Stimulated activated CD4-positive, alpha-beta T cell treated with anti-CD3 and anti-CD28 coated beads, Interleukin-4, amount 100 ng/mL, for 24 hours (primary cell): ENCODE results near the gene MZB1.

ENCODE experiments used
- DNase-seq: peaks from one replicate; pipeline ENCODE4 v3.0.0-alpha.2; 2020

MZB1 gene, protein sequence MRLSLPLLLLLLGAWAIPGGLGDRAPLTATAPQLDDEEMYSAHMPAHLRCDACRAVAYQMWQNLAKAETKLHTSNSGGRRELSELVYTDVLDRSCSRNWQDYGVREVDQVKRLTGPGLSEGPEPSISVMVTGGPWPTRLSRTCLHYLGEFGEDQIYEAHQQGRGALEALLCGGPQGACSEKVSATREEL

DNA sequence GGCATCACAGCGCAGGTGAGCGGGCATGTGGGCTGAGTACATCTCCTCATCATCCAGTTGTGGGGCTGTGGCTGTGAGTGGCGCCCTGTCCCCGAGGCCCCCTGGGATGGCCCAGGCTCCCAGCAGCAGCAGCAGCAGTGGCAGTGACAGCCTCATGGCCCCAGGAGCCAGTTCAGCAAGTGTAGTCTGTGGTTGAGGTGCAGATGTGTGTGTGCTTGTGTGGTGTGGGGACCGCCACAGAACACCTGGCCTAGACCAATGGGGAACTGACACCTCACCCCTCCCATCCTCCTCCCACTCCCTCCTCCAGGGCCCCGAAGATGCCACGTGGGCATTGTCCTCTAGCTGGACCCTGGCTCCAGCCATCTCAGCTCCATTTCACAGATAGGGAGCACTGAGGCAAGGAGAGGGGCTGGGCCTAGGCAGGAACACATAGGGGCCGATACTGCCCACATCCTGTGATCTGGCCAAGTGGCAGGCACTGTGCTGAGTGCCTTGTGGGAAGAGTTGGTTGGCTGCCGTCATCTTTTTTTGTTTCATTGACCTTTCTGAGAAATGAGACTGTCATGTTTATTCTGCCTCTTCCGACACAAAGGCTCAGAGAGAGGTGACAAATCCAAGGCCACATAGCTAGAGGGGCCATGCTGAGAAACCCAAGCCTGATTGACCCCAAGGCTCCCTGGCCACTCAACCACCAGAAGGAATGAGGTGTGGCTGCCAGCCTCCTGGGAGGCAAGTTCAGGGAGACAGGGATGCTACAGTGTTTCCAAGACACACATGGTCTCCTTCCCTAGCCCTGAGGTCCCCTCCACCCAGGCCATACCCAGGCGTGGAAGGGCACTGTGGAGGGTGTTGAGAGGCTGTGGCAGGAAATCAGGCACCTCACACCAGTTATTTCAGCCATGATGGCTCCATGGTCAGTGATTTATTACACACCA, at the start of gene MZB1:
MZB1 (minus strand) TSS at position 213 of the 938 bp plus-strand sequence; CDS start at position 156, 57 bp downstream.
- peak; percentile 54 for DNase-seq

DNA sequence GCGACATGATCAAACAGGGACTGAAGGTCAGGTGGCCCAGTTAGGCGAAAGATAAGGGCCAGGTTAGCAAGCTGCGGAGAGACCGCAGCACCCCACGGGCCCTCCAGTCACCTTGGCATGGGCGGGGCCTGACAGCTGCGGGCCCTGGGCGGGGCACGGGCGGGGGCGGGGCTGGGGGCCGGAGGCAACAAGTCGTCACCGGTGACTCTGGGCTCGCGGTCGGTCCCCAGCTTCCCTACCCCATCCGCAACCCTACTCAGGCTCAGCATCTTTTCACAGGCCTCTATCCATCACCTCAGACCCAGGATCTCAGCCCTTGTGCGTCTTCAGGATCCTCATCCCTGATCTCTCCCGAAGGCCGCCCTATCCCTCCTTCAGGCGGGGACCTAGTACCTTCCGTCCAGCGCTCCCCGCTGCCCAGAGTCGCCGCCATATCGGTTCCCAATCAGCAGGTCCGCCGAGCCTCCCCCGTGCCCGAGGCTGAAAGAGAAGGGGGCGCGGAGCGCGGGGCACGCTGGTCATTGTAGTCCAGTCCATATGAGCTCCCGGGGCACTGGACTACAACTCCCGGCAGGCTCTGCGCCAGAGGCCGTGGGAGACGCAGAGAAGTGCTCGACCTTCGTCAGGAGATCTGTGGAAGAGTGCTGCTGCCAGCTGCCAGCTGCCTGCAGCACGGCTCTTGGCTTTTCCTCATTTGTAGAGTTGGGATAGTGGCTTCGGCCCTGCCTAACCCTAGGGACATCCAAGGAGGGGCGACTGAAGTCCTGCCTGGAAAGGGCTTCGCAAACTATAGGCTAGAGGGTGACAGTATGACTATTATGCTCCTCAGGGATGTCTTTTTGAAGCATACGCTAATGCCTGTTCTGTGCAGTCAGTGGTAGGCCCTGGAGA, 49.5 kb upstream of the MZB1 start, which contains the start of gene DNAJC18:
DNAJC18 (minus strand) TSS at position 513 of the 891 bp plus-strand sequence; CDS start at position 433, 80 bp downstream.
- DNase-seq = peak; percentile 92

DNA sequence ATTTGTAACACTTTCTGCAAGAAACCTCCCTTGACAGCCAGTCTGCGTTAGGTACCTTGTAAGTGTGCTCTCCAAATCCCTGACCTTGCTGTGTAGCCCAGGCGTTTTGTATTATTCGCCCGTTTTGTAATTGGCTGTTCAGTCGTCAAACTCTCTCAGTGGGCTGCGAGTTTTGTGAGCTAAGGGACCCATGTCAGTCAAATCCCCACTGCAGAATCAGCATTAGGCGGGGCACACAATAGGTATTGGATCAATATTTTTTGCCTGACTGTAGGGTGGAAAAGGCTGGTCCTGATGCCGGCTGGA, 48.9 kb upstream of the MZB1 start:
- DNase-seq = no peak

DNA sequence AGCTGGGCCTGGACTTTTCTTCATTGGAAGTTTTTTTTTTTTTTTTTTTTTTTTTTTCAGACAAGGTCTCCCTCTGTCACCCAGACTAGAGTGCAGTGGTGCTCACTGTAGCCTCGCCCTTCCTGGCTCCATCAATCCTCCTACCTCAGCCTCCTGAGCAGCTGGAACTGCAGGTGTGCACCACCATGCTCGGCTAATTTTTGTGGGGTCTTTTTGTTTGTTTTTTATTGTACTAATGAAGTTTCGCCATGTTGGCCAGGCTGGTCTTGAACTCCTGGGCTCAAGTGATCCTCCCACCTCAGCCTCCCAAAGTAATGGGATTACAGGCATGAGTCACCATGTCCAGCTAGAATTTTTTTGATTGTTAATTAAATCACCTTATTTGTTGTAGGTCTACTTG, 46.0 kb upstream of the MZB1 start:
- no peak for DNase-seq

DNA sequence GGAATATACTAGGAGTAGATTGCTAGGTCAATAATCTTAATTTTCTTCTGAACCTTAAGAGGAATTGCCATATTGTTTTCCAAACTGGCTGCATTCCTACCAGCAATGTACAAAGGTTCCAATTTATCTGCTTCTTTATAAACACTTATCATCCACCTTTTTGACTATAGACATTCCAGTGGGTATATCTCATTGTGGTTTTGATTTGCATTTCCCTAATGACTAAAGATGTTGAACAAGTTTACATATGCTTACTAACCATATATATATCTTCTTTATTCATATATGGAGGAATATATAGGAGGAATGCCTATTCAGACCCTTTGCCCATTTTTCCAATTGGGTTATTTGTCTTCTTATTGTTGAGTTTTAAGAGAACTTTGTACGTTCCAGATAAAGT, 42.0 kb upstream of the MZB1 start:
- no peak for DNase-seq

DNA sequence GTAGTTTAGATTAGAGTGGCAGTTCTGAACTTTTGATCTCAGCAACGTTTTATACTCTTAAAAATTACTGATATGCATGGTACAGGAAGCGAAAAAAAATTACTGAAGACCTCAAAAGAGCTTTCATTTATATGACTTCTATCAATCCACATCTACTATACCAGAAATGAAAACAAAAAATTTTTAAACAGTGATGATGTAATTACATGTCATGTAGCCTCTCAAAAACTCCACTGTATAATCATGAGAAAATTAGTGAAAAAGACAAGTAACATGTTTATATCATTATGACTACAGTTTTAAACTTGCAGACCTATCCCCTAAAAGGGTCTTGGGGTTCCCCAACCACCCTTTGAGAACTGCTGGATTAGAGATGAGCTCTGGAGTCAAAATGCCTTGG, 40.3 kb upstream of the MZB1 start:
- DNase-seq = no peak

DNA sequence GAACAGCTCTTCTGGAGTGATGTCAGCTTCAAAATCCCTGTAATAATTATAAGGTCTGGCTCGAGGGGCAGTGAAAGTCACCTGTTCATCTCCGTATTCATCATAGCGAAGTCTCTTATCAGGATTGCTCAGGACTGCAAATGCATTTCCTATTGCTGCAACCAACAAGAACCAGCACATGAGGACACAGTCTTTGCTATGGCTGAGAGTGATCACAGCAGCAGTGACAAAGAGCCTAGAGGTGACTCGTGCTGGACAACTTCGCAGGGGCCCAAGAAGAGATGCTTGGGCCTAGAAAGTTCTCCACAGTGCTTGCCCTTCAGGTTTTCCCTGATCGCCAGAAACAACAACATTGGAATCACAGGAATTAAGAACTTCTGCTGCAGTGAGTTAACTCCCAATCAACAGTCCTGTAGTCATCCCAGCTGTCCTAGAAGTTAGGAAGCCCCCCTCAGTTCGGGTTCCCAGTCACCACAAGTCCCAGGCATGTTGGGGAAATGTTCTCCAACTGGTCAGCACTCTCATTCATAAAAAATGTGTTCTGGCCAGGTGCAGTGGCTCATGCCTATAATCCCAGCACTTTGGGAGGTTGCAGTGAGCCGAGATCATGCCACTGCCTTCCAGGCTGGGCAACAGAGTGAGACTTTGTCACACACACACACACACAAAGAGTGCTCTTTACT, 36.6 kb upstream of the MZB1 start:
- no peak for DNase-seq

DNA sequence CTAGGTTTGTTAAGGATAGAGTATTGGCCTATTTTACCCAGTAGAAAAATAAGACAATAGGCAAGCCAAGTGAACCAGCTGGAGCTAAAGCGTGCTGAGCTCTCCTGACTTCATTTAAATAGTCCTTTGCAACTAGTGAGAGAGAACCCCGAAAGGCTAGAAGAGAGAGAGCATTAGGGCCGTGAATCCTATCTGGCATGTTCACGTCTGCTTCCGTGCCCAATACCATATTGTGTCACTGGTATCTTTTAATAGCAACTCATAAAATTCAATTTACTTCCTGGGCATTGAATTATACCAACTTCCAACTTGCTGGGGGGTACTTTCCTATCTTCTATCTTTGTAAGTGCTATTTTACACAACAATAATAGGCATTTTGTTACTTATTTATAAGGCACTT, 35.8 kb upstream of the MZB1 start:
- DNase-seq = no peak

DNA sequence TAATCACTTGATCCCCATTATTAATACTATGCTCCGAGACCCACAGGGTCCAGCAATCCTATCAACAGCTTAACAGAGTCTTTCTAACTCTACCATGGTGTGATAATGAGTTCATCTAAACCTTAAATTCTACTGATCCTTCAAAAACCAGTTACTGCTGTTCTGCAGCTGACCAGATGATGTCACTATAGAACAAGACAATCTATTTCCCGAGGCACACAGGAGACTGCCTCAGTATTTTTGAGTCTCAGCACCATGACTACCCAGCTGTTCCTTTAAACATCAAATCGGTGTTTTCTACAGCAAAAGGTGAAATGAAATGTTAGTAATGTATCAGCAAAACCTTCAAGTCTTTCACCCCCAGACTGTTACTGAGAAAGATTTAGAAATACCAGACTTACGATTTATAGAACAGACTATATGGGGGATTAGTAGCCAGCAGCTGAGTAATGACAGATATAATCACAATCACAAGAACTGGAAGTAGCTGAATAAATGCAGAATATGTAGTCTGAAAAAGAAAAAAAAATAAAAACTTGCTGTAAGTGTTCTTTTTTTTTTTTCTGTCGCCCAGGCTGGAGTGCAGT, 32.7 kb upstream of the MZB1 start:
- peak; percentile 72 for DNase-seq

DNA sequence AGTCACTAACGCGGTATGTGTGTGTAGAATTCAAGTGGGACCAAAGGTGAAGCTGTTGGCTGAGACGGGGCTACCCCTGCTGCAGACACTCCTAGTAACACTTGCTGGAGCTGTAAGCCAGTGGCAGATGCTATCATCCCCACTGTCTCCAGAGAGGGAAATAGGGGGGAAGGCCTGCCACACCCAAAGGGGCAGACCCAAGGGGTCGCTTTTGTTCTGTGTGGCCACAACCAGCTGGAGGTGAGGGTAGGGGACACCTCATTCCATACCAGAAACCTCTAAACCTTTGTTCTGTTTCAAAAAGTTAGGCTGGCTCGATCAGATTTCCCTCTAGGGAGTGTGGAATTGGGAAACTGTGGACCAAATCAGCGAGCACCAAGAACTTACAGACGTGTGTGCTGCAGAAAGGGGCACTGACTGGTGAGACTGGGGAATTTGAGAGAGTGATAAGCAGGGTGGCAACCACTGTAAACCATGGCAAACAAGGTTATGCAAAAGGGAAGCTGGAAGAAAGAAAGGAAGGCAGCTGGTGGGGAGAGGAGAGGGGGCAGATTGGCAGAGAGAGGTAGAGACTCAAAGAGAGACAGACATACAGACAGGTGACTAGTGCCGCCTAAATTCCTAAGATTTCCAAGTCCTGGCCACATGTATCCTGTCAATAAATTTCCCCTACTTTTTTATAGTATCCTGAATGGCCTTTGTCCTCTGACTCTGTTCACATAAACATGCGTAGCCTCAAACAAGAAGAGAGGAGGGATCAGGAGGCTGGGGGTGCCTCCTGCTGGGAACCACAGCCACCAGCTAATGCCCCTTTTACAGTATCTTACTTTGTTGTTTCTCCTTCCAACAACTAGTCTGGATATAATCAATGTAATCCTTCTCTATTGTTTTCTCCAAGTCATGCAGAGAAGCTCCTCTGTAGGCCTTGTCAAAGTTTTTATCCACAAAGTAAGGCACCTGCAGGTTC, 29.8 kb upstream of the MZB1 start:
- DNase-seq = no peak

DNA sequence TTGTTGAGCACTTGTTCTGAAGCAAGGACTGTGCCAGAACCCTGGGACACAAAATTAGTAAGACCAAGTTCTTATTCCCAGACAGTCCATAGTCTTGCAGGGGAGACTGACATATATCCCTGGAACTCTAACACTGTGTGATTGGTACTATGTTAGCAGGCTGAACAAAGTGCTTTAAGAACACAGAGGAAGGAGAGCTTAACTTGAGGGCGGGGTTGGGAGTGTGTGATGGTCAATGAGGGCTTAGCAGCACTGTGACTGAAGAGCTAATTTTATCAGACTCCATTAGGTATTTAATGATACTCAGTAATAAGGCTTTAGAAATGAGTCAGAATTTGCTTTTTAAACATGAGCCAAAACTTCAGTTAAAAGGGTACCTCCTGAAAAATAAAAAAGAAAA, 29.1 kb upstream of the MZB1 start:
- no peak for DNase-seq

DNA sequence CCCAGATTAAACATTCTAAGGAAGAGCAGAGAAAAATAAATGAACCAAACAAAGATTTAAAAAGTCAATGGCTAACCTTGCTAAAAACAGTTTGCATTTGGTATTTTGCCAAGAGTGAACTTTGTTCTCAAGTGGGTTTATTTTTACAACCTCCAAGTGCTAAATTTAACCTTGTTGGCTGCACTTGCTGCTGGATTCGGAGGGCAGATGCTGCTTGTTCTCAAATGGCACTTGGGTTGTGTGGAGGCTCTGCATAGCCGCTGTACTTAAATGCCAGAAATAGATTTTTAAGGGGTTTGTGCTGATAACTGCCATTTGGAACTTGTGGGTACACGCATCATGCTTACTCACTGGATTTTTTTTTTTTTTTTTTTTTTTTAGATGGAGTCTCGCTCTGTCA, 27.5 kb upstream of the MZB1 start:
- DNase-seq = no peak

DNA sequence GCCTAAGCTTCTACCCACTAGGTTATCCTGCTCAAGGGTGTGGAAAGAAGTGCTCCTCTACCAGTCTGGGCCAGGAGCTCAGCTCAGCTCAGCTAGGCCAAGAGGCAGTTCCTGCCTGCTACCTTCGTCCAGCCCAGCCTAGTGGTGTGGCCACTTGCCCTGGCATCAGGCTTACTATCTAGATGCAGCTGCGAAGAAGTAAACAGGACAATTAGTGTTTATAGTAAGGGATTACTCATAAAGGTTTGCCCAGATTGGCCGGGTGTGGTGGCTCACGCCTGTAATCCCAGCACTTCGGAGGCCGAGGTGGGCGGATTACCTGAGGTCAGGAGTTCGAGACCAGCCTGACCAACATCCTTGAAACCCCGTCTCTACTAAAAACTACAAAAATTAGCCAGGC, 26.9 kb upstream of the MZB1 start:
- no peak for DNase-seq

DNA sequence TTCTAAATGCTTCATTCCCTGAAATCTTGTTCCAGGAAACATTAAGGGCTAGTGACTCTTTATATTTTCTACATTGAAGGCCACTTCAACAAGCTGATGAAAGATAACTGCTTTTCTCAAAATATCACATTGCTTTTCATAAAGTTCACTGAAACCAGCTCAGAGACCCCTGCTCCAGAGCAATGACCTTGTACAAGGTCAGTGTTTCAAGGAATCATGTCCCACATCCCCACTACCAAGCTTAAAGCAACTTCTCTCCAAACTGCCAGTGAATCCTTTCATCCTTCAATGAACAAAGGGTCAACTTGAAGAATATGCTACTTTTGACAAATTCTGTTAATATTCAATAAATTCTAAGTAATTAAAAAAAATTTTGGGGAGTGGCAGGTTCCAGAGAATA, 26.2 kb upstream of the MZB1 start:
- DNase-seq = no peak

DNA sequence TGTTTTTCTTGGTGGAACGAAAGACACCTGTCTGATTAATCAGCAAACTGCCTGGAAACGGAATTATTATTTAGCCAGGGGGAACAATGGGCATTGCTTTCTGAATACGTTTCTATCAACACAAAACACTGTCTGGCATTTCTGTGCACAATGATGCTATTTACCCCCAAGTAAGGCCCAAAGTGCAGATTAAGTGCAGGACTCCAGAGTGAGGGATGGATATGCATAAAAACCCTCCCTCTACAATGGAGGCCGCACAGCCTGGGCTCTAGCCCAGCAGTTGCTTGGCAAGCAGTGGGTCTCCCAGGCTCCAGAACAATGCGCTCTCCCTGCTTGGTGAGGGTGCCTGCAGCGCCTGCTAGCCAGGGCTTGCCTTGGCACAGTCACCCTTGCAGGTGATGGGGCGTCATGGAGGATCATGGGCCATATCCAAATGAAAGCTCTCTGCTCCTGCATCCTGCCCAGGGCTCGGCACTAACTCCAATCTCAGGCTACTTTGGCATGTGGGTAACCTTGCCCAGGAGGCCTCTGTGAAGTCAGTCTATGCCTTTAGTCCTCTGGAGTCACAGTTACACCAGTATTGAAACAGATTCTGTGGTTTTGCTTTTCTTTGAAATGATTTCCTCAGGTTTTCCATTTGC, 25.6 kb upstream of the MZB1 start:
- DNase-seq = no peak

DNA sequence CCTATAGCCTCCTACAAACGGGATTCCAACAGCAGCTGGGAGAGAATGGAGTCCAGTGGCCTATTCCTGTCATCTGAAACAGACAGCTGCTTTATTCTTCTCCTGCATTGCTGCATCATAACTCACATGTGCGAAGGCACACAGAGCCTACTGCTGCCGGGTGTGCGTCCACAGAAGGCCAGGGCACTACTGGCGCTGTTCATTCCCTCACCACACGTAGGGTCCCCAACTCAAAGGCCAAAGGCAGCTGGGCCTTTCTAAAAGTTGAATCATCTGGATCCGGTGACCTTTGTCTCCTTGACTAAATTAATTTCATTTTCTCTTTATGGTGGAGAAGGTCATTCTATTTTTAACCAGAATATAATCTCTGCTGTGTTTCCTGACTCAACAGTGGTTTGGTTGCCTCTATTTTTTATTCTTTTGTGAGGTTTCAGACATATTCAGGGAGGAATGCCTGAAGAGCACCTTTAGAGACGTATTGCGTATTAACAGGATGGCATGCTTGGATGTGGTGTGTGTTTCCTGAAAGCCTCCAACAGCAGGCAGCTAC, 24.9 kb upstream of the MZB1 start:
- no peak for DNase-seq

DNA sequence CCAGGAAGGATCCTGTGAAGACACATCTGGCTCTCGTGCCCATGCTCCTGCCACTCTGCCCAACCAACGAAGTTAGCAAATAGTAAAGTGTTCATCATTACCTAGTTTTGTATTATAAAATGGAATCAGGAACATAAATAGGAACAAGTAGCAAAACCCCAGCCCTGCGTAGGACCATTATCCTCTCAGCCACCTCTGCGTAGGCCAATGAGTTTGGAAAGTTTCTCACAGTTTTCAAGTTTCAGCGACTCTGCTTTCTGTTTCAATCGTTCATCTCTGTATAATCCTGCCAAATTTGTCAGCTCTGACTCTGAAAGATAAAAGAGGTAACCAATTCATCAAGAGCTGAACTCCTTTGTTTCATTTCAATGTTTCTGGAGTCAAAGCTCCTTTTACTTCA, 24.2 kb upstream of the MZB1 start:
- peak; percentile 45 for DNase-seq

DNA sequence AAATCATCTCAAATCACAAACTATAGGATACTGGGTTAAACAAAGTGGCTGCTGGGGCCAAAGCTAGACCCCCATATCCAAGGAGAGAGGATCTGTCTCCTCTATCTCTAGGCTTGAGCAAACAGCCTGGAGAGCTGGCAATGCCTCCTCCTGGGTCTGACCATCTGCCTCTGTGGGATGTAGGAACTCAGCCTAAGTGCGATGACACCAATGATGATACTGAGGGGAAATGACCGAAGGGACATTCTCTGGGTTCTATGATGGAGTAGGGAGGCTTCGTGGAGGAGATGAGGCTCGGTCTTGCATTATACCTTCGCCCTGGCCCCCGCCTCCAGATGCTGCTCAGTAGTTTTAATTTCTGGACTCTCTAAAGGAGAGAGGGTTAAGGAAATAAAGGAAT, 23.4 kb upstream of the MZB1 start:
- DNase-seq = no peak

DNA sequence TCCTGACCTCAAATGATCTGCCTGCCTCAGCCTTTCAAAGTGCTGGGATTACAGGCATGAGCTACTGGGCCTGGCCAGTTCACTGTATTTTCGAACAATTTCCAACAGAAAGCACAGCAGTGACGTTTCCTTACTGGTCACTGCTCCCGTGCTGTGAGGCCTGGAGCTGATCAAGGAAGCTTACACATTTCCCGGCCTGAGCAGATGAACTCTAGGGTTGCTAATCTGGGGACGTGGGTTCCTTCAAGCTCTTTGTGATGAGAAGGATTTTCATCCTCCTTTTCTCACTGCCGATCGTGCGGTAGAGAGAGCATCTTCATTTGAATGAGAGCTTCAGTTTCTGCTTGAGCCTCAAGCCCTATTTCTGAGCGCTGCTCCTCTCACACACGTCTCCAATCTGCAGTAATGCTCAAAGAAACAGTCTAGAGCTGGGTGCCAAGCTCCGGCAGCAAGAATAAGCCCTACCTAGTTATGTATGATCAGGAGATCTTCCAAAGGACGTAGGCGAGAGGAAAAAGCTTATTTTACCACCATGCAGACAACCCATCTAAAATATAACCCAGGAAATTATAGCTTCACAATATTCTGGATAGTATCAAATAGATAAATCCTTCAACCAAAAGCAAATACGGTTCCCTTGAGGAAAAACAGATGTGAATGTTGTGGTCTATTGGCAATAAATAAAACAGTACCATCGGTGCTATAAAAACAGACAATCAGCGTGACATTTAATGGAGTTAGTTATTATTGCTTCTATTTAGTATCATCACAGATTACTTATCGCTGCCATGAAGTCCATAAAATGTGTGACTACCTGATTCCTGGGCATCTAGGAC, 21.5 kb upstream of the MZB1 start:
- DNase-seq = no peak
